ENCODE results near the gene BIRC3. TPM values are rescaled to one million over a fixed set of nuclear protein-coding genes. Genes with fewer than 3 reads are reported as not detected.

Gene BIRC3
- total and polyA plus RNA-seq, 3 donors from 2014 or later = 6.2 to 10.9 (median 6.4) TPM

GRCh38 chr11:102341844-102342318 is 24.6 kb downstream of the BIRC3 start:
- Histone ChIP-seq H3K27me3 (no peaks in the 10 kb centered on the region), H3K36me3 (ENCODE audit: low read depth, missing control alignments) (no peaks in the 10 kb centered on the region), H3K4me3 (no peak overlapping the region), H3K4me1 (peaks cover 11% of the 10 kb centered on the region), H3K9me3 (no peaks in the 10 kb centered on the region), H3K27ac (no peak overlapping the region)
- intact Hi-C loops (cut with DNase I; ENCODE audit: low total_unique reads) = no loop called here
- peak; percentile 90 for DNase-seq
- 14 to 42% methylated on average over 1 of the region's 1 CpG for WGBS, 2 donors
- TF ChIP-seq CTCF (IDR thresholded peaks at IDR 0.05) = peak; percentile 79 to 85 (median 82)
- TF ChIP-seq POLR2A (IDR thresholded peaks at IDR 0.05) = no peak

- Histone ChIP-seq H3K36me3 (ENCODE audit: low read depth, missing control alignments) (no peaks in the 10 kb centered on the region), H3K4me1 (peaks cover 18% of the 10 kb centered on the region), H3K27me3 (no peaks in the 10 kb centered on the region), H3K4me3 (no peak overlapping the region), H3K27ac (no peak overlapping the region), H3K9me3 (no peaks in the 10 kb centered on the region)
- intact Hi-C loops (cut with DNase I; ENCODE audit: low total_unique reads) = no loop called here
- WGBS, 2 donors = 61 to 72% methylated on average over 1 of the region's 1 CpG
- TF ChIP-seq CTCF (IDR thresholded peaks at IDR 0.05) = no peak
- no peak for TF ChIP-seq POLR2A (IDR thresholded peaks at IDR 0.05)
- DNase-seq = no peak
These were observed 26.5 kb downstream of the BIRC3 start for GRCh38 chr11:102343809-102344208.

GRCh38 chr11:102345904-102346303 is 28.6 kb downstream of the BIRC3 start:
- TF ChIP-seq POLR2A (IDR thresholded peaks at IDR 0.05) = no peak
- no peaks in the 10 kb centered on the region for H3K36me3 ChIP-seq (ENCODE audit: low read depth, missing control alignments)
- peaks cover 29% of the 10 kb centered on the region for H3K4me1 ChIP-seq
- peak overlapping the region; percentile 99 to 100 for H3K27ac ChIP-seq
- no peaks in the 10 kb centered on the region for H3K9me3 ChIP-seq
- H3K27me3 ChIP-seq = no peaks in the 10 kb centered on the region
- no peak for DNase-seq
- intact Hi-C loops (cut with DNase I; ENCODE audit: low total_unique reads) = no loop called here
- WGBS, 2 donors = 11 to 16% methylated on average over 8 of the region's 8 CpGs
- H3K4me3 ChIP-seq = peak overlapping the region; percentile 94 to 99

- H3K27me3 ChIP-seq = no peaks in the 10 kb centered on the region
- intact Hi-C loops (cut with DNase I; ENCODE audit: low total_unique reads) = no loop called here
- 1% methylated on average over 5 of the region's 5 CpGs for WGBS, 2 donors
These were observed 29.1 kb downstream of the BIRC3 start for GRCh38 chr11:102346456-102346747.

GRCh38 chr11:102346748-102347461 is 29.6 kb downstream of the BIRC3 start, which contains the start of gene BIRC2:
BIRC2 (plus strand) TSS chr11:102347214; CDS start chr11:102349855, 2,641 bp downstream.
- H3K36me3 ChIP-seq (ENCODE audit: low read depth, missing control alignments) = no peaks in the 10 kb centered on the region
- peaks cover 29% of the 10 kb centered on the region for H3K4me1 ChIP-seq
- H3K9me3 ChIP-seq = no peaks in the 10 kb centered on the region
- intact Hi-C loops (cut with DNase I; ENCODE audit: low total_unique reads) = no loop called here
- peak within 1 kb of the TSS; percentile 94 to 99 for H3K4me3 ChIP-seq
- peak; percentile 94 for DNase-seq
- H3K27me3 ChIP-seq = no peaks in the 10 kb centered on the region
- 0% methylated on average over 30 to 46 of the region's 77 CpGs for WGBS, 2 donors
- TF ChIP-seq POLR2A (IDR thresholded peaks at IDR 0.05) = peak; percentile 81
- TF ChIP-seq CTCF (IDR thresholded peaks at IDR 0.05) = peak; percentile 62 to 93 (median 77)
- peak within 1 kb of the TSS; percentile 99 to 100 for H3K27ac ChIP-seq

More at GRCh38 chr11:102346456-102346747, 29.1 kb downstream of the BIRC3 start:
- Histone ChIP-seq H3K4me3 (peak overlapping the region; percentile 94 to 99), H3K4me1 (peaks cover 29% of the 10 kb centered on the region), H3K36me3 (ENCODE audit: low read depth, missing control alignments) (no peaks in the 10 kb centered on the region), H3K9me3 (no peaks in the 10 kb centered on the region), H3K27ac (peak overlapping the region; percentile 99 to 100)
- TF ChIP-seq POLR2A (IDR thresholded peaks at IDR 0.05) (no peak), CTCF (IDR thresholded peaks at IDR 0.05) (no peak)
- no peak for DNase-seq

All from testis (tissue), 3 donors.